HepG2 (cell line): Measurements from ENCODE around the gene PPP1R1B. TPM values are rescaled to one million over a fixed set of nuclear protein-coding genes. Genes with fewer than 3 reads are reported as not detected.

ENCODE experiments used
- ATAC-seq: fragments of 200-7000 bp; cut with Tn5 transposase; 3 replicates; pipeline ENCODE4 v1.9.1; 2020; ENCODE audit warnings: mild to moderate bottlenecking, moderate library complexity
- BruUV-seq: library from RNA; stranded (reverse); fragments of 400-500 nt; replicated peaks from 2 replicates; lab custom pipeline; 2021; lab: Mats Ljungman, UMichigan
- CTCF ChIA-PET: fragments of 300-600 bp; formaldehyde crosslinking; extraction: SDS; loops from one replicate; lab custom pipeline; 2021; ENCODE audit warnings: low total read pairs, inconsistent platforms, low intra/inter-chr PET ratio; lab: Yijun Ruan, JAX
- POLR2A ChIA-PET: fragments of 350-600 bp; sonication (Branson Sonifier 250); formaldehyde crosslinking; loops from one replicate; lab custom pipeline; 2020; ENCODE audit warnings: antibody characterized with exemption, inconsistent platforms; lab: Yijun Ruan, JAX
- DNase-seq: peaks from one replicate; pipeline ENCODE4 v3.0.0-alpha.2; 2015; ENCODE audit warnings: low spot score
- FAIRE-seq: peaks from 3 replicates; lab custom pipeline; 2011; peaks lifted over from hg19 to GRCh38; lab: Jason Lieb, UNC
- H2AFZ ChIP-seq: one replicate; pipeline ENCODE4 v1.6.1; 2011; ENCODE audit warnings: low read length, inconsistent platforms
- H3K27ac ChIP-seq: fragments of 300-600 bp; 3 replicates; pipeline ENCODE4 v1.8.0; 2011; ENCODE audit warnings: mixed run types, mild to moderate bottlenecking, mixed read lengths, low read length, inconsistent platforms; ENCODE audit not compliant: insufficient read depth; ENCODE audit errors: extremely low read length
- H3K27me3 ChIP-seq, 2 experiments: fragments of 200-600 bp in 1 of 2; 2 replicates in 1 of 2; 3 replicates in 1 of 2; pipeline versions ENCODE4 v1.6.0 to v1.8.0; 2011; ENCODE audit warnings: low read length in 2 of 2, mild to moderate bottlenecking in 2 of 2, moderate library complexity in 2 of 2, inconsistent platforms in 1 of 2; ENCODE audit not compliant: insufficient read depth in 2 of 2, control insufficient read depth in 1 of 2
- H3K36me3 ChIP-seq, 2 experiments: fragments of 200-600 bp in 1 of 2; replicated peaks in 1 of 2; 2 replicates in 1 of 2; 3 replicates in 1 of 2; pipeline versions ENCODE4 v1.5.1 to v1.8.0; 2011; ENCODE audit warnings: low read length in 2 of 2, inconsistent platforms in 1 of 2; ENCODE audit not compliant: insufficient read depth in 2 of 2, control insufficient read depth in 1 of 2
- H3K4me1 ChIP-seq: 2 replicates; pipeline ENCODE4 v1.5.1; 2012; ENCODE audit warnings: low read length, inconsistent platforms; ENCODE audit not compliant: insufficient read depth
- H3K4me2 ChIP-seq: 2 replicates; pipeline ENCODE4 v1.6.0; 2011; ENCODE audit warnings: low read depth, low read length, inconsistent platforms
- H3K4me3 ChIP-seq, 3 experiments: fragments of 200-600 bp in 1 of 3; sonication (generic), shearing (Covaris generic) in 1 of 3; replicated peaks in 1 of 3; 2 replicates each; pipeline ENCODE4 v1.5.1; 2011 to 2016; ENCODE audit warnings: low read length in 3 of 3, inconsistent platforms in 2 of 3, low read depth in 2 of 3, mild to moderate bottlenecking in 2 of 3, control low read depth in 1 of 3, mixed read lengths in 1 of 3; ENCODE audit not compliant: insufficient read depth in 1 of 3
- H3K79me2 ChIP-seq: one replicate; pipeline ENCODE4 v1.6.1; 2011; ENCODE audit warnings: low read length, inconsistent platforms; ENCODE audit not compliant: insufficient read depth
- H3K9ac ChIP-seq: 2 replicates; pipeline ENCODE4 v1.6.0; 2011; ENCODE audit warnings: mild to moderate bottlenecking, low read depth, low read length, inconsistent platforms; ENCODE audit not compliant: insufficient read depth
- H3K9me3 ChIP-seq: 2 replicates; pipeline ENCODE4 v1.5.1; 2012; ENCODE audit warnings: mild to moderate bottlenecking, low read length
- H4K20me1 ChIP-seq: 2 replicates; pipeline ENCODE4 v1.6.0; 2011; ENCODE audit warnings: inconsistent platforms, mild to moderate bottlenecking, low read length, moderate library complexity; ENCODE audit not compliant: insufficient read depth
- EEA1 ChIP-seq: sonication (generic); formaldehyde crosslinking; IDR thresholded peaks from 2 replicates; pipeline ENCODE4 v1.5.1; 2020; ENCODE audit warnings: mild to moderate bottlenecking, missing genetic modification reagents, borderline replicate concordance
- FOSL2 ChIP-seq: sonication (generic); formaldehyde crosslinking; IDR thresholded peaks from 2 replicates; pipeline ENCODE4 v1.4.0; 2020; ENCODE audit warnings: missing genetic modification reagents
- FOXK2 ChIP-seq: fragments of 450-650 bp; IDR thresholded peaks from 2 replicates; pipeline ENCODE4 v1.6.1; 2016
- FOXO1 ChIP-seq: sonication (generic); formaldehyde crosslinking; IDR thresholded peaks from 2 replicates; pipeline ENCODE4 v1.4.0; 2020; ENCODE audit warnings: missing genetic modification reagents
- HNRNPL ChIP-seq: fragments of 200-400 bp; formaldehyde crosslinking; IDR thresholded peaks from 2 replicates; pipeline ENCODE4 v1.6.1; 2017; ENCODE audit warnings: mild to moderate bottlenecking, low read depth, low read length
- KDM4B ChIP-seq: sonication (generic); formaldehyde crosslinking; IDR thresholded peaks from 2 replicates; pipeline ENCODE4 v1.4.0; 2020; ENCODE audit warnings: missing genetic modification reagents
- MED13 ChIP-seq: sonication (generic); formaldehyde crosslinking; IDR thresholded peaks from 2 replicates; pipeline ENCODE4 v1.5.0; 2020; ENCODE audit warnings: missing genetic modification reagents
- PATZ1 ChIP-seq: sonication (generic); formaldehyde crosslinking; IDR thresholded peaks from 2 replicates; pipeline ENCODE4 v1.4.0; 2020; ENCODE audit warnings: missing genetic modification reagents
- REXO4 ChIP-seq: sonication (generic); formaldehyde crosslinking; IDR thresholded peaks from 2 replicates; pipeline ENCODE4 v1.8.0; 2022; ENCODE audit warnings: missing genetic modification reagents, mild to moderate bottlenecking, borderline replicate concordance
- SAP130 ChIP-seq: IDR thresholded peaks from 2 replicates; pipeline ENCODE4 v1.6.1; 2016; ENCODE audit warnings: low read depth
- SPEN ChIP-seq: sonication (generic); formaldehyde crosslinking; IDR thresholded peaks from 2 replicates; pipeline ENCODE4 v1.5.1; 2020; ENCODE audit warnings: low read depth, mild to moderate bottlenecking, missing genetic modification reagents
- SSRP1 ChIP-seq: IDR thresholded peaks from 2 replicates; pipeline ENCODE4 v1.6.1; 2016; ENCODE audit warnings: control low read depth
- USF2 ChIP-seq, 2 experiments: sonication (generic) in 1 of 2; formaldehyde crosslinking in 1 of 2; IDR thresholded peaks; 2 replicates each; pipeline versions ENCODE4 v1.5.1 to v1.6.1; 2011 to 2020; ENCODE audit warnings: borderline replicate concordance in 1 of 2, low read depth in 1 of 2, low read length in 1 of 2, mild to moderate bottlenecking in 1 of 2, missing genetic modification reagents in 1 of 2, moderate library complexity in 1 of 2
- ZBTB38 ChIP-seq: sonication (generic); formaldehyde crosslinking; IDR thresholded peaks from 2 replicates; pipeline ENCODE4 v1.5.1; 2020; ENCODE audit warnings: mild to moderate bottlenecking, missing genetic modification reagents
- ZNF460 ChIP-seq: sonication (generic); formaldehyde crosslinking; IDR thresholded peaks from 2 replicates; pipeline ENCODE4 v1.5.1; 2020; ENCODE audit warnings: missing genetic modification reagents, mild to moderate bottlenecking, borderline replicate concordance
- ZNF737 ChIP-seq: sonication (generic); formaldehyde crosslinking; IDR thresholded peaks from 2 replicates; pipeline ENCODE4 v1.5.0; 2020; ENCODE audit warnings: missing genetic modification reagents, mild to moderate bottlenecking, borderline replicate concordance
- ZNF749 ChIP-seq: sonication (generic); formaldehyde crosslinking; IDR thresholded peaks from 2 replicates; pipeline ENCODE4 v1.8.0; 2022; ENCODE audit warnings: mild to moderate bottlenecking, missing genetic modification reagents, moderate library complexity, borderline replicate concordance
- WGBS: methylation state at CpG from one replicate; pipeline ENCODE4 v1.1.6; 2017; ENCODE audit warnings: low lambda C conversion rate; 5-methylcytosine and 5-hydroxymethylcytosine counted together
- in situ Hi-C: cut with HindIII; loops from 2 replicates; pipeline ENCODE4 v1.10.0; 2017; ENCODE audit warnings: low pct_unique_long_range_greater_than_20kb; ENCODE audit not compliant: extremely low pct_ligation_motif_present
- intact Hi-C: fragments of 100-400 bp; cut with micrococcal nuclease; formaldehyde crosslinking; loops from one replicate; pipeline ENCODE4 v1.10.0; 2022; ENCODE audit not compliant: unreplicated experiment
- polyA plus RNA-seq, 8 experiments: library from polyadenylated mRNA; depleted of rRNA in 3 of 8; stranded (reverse) in 7 of 8; unstranded in 1 of 8; fragments of >200 nt; fragmentation: Illumina TruSeq in 4 of 8; extraction: Trizol in 4 of 8; gene quantifications; 2 replicates each; pipeline versions ENCODE4 v1.2.1 to v1.2.3, GENCODE V29; 2011 to 2016; ENCODE audit warnings: low read depth in 4 of 8, missing spikeins in 1 of 8, mixed read lengths in 1 of 8; ENCODE audit not compliant: insufficient read depth in 1 of 8
- total RNA-seq, 5 experiments: library from RNA; depleted of rRNA; stranded (reverse); fragments of >200 nt; fragmentation: Illumina TruSeq; extraction: Trizol; gene quantifications; 2 replicates each; pipeline ENCODE4 v1.2.3, GENCODE V29; 2016; ENCODE audit warnings: low read depth in 1 of 5
- TF ChIP-seq, protein P1 (sequence below): sonication (generic); formaldehyde crosslinking; IDR thresholded peaks from 2 replicates; pipeline ENCODE4 v1.4.0; 2020; ENCODE audit warnings: mild to moderate bottlenecking, missing genetic modification reagents

PPP1R1B gene
- total and polyA plus RNA-seq, 2 of the 13 experiments (the other 11 are each of a cell fraction or from before 2014, with no cell fraction given): 0.08 TPM; not detected in 1

DNA sequence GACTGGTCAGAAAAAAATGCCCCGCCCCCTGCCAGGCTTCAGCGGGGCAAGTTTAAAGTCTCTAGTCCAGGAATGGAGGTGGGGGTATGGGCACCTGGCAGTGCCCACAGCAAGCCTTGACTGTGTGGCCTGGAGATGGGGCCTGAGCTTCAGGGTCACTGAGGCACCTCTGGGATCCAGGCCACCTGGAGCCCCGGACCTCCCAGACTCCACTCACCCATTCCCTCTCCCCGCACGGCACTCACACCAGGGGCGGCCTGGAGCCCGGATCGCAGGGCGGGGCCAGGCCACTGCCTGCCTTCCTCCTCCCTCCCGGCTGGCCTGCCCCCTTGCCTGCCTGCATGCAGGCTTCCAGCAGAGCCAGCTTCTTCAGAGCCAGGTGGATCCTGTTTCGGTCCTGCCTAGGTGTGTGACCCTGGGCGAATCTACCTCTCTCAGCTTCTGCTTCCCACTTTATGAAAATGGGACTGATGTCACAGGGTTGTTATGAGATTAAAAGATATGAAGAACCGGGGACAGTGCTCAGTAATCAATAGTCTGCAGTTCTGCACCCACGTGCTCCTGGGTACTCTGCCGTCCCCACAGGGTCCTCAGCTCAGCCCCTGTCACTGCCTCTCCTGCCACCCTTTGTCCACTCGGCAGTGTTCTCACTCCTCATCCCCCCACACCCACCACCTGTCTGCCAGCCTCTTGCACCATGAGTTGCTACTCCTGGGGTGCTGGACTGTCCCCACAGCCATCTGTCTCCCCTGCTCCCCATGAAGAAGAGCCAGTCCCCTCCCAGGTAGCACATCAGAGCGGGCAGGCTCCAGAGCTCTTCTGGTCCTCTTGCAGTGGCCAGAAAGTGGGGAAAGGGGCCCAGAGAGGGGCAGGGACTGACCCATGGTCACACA is 37.2 kb downstream of the PPP1R1B start:
- Histone ChIP-seq H3K27me3 (peaks cover 5 to 27% of the 10 kb centered on the region in 2 experiments), H3K36me3 (peaks cover 15 to 18% of the 10 kb centered on the region in 2 experiments; a peak in 4 of 5 replicates), H3K9me3 (no peaks in the 10 kb centered on the region), H3K4me3 (peak overlapping the region in 1 of 3 experiments; percentile 45; a peak in 2 of 6 replicates), H3K4me1 (peaks cover 55% of the 10 kb centered on the region), H3K4me2 (peak overlapping the region; percentile 59), H2AFZ (no peak overlapping the region), H4K20me1 (no peaks in the 10 kb centered on the region), H3K9ac (peak overlapping the region; percentile 7; the same call in 1 of the 2 replicates), H3K27ac (no peak overlapping the region), H3K79me2 (no peaks in the 10 kb centered on the region)
- BruUV-seq: TSS peak; percentile 42
- WGBS: 6% methylated on average over 15 of the region's 17 CpGs
- ATAC-seq: peak; percentile 63
- intact Hi-C loops (no loop called here), in situ Hi-C loops (no loop called here)
- peak; percentile 63 for FAIRE-seq
- ChIA-PET CTCF (interaction anchor here (3.6 kb wide), 1 partner anchor 41 kb away, joined by 22 read pairs; no protein-coding TSS in a partner anchor), POLR2A (interaction anchor here (0.8 to 1.8 kb wide), 6 partner anchors 10 to 89 kb away, joined by 3 to 7 read pairs (median 4); no protein-coding TSS in a partner anchor)
- peak; percentile 50 for DNase-seq
- TF ChIP-seq KDM4B (CRISPR knock-in tag) (no peak), ZNF460 (CRISPR knock-in tag) (no peak), PATZ1 (peak; percentile 82), EEA1 (0 out of 2 replicates have a peak, but pooled peaks have one; percentile 57), SSRP1 (peak; percentile 90; the same call in 1 of the 2 replicates), ZNF737 (CRISPR knock-in tag) (no peak), SPEN (CRISPR knock-in tag) (0 out of 2 replicates have a peak, but pooled peaks have one; percentile 12), MED13 (CRISPR knock-in tag) (no peak), ZBTB38 (CRISPR knock-in tag) (no peak), HNRNPL (peak; percentile 99), SAP130 (CRISPR knock-in tag) (peak; percentile 55), ZNF749 (CRISPR knock-in tag) (no peak), USF2 (IDR thresholded peaks at IDR 0.05; ENCODE audit: low read depth, low read length) (no peak), USF2 (CRISPR knock-in tag; IDR thresholded peaks at IDR 0.05; ENCODE audit: borderline replicate concordance) (no peak), FOSL2 (CRISPR knock-in tag) (no peak), FOXK2 (no peak), FOXO1 (no peak), REXO4 (CRISPR knock-in tag) (no peak)
- TF ChIP-seq, protein P1, sequence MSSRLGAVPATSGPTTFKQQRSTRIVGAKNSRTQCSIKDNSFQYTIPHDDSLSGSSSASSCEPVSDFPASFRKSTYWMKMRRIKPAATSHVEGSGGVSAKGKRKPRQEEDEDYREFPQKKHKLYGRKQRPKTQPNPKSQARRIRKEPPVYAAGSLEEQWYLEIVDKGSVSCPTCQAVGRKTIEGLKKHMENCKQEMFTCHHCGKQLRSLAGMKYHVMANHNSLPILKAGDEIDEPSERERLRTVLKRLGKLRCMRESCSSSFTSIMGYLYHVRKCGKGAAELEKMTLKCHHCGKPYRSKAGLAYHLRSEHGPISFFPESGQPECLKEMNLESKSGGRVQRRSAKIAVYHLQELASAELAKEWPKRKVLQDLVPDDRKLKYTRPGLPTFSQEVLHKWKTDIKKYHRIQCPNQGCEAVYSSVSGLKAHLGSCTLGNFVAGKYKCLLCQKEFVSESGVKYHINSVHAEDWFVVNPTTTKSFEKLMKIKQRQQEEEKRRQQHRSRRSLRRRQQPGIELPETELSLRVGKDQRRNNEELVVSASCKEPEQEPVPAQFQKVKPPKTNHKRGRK: no peak
